Retina (tissue), 1 donor: ENCODE data around the gene GPR142.
"Not testable (repeated sequence)": the region's sequence is repeated elsewhere in the genome, so short reads cannot be mapped to it uniquely, and the experiment has no call there.

Experiments
- DNase-seq: peaks from one replicate; pipeline ENCODE4 v3.0.0-alpha.2; 2016

Gene GPR142

DNA sequence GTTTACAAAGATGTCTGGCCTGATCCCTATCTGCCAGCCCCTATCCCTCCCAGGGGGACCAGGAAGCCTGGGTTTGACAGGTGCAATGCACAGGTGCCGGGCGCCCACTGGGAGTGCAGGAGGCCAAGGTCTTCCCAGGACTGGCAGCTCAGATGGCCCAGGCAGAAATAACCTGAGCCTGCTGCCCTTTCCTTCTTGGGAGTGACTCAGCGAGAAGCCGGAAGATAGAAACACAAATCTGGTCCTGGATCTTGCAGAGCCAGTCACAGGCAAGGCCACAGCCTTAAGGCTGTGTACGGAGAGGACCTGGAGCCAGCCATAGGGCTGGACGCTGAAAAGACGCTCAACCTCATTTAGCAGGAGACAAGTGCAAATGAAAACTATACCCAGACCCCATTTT, 27.7 kb downstream of the GPR142 start:
- no peak for DNase-seq

- no peak for DNase-seq
These were observed 29.3 kb downstream of the GPR142 start for GRCh38 chr17:74396567-74396966.

GRCh38 chr17:74402048-74402447, 34.7 kb downstream of the GPR142 start:
- no peak for DNase-seq

- peak; percentile 23 for DNase-seq
These were observed 36.3 kb downstream of the GPR142 start for GRCh38 chr17:74403512-74404137.

- DNase-seq, result no peak
These were observed 36.9 kb downstream of the GPR142 start for GRCh38 chr17:74404218-74404617.

DNA sequence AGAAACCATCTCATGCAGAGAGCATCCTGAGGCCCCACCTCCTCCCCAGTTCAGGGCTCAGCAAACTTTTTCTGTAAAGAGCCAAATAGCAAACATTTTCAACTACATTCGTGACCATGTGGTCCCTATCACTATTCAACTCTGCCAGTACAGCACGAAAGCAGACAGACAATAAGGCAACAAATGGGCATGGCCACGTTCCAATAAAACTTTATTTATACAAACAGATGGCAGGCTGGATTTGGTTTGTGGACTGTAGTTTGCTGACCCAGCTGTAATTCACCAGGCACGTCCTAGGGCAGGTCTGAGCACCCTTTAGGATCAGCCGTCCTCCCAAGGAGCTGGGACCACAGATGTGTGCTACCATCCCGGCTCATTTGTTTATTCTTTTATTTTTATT, 37.5 kb downstream of the GPR142 start:
- no peak for DNase-seq

DNA sequence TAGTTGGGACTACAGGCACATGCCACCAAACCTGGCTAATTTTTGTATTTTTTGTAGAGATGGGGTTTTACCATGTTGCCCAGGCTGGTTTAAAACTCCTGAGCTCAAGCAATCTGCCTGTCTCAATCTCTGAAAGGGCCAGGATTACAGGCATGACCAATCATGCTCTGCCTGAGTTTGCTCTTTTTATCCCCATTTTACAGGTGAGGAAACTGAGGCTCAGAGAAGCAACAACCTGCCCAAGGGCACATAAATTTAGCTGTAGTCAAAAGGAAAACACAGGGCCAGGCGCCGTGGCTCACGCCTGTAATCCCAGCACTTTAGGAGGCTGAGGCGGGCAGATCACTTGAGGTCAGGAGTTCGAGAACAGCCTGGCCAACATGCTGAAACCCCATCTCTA, 38.0 kb downstream of the GPR142 start:
- DNase-seq, result not testable (repeated sequence)

DNA sequence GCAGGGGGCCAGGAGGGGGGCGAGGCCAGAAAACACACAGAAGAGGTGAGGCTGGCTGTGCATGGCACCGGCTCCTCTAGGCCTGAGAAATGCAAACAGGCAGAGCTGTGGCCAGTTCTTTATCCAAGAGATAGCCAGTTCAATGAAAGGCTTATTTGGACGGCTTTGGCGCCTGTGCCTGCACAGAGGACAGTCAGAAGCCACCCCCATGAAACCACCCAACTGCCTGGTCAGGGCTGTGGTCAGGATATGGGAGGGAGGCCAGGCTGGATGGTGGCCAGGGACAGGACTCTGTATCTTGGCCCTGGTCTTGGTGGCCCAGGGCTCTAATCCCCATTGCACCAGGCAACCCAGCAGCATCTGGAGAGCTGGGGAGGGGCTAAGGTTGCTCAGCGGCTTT, 40.1 kb downstream of the GPR142 start:
- DNase-seq, result no peak

DNA sequence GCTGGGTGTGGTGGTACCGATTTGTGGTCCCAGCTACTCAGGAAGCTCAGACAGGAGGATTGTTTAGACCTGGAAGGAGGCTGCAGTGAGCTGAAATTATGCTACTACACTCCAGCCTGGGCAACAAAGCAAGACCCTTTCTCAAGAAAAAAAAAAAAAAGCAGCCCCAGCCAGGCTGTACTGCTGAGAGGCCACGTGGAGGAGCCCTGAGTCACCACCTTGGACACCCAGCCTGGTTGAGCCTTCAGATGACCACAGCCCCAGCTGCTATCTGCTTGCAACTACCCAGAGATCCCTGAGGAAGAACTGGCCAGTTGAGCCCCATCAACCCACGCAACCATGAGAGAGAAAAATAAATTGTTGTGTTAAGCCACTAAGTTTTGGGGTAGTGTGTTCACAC, 41.0 kb downstream of the GPR142 start:
- DNase-seq, result no peak

- DNase-seq, result no peak
These were observed 41.5 kb downstream of the GPR142 start for GRCh38 chr17:74408815-74409214.

- DNase-seq, result no peak
These were observed 42.7 kb downstream of the GPR142 start for GRCh38 chr17:74410001-74410443.

DNA sequence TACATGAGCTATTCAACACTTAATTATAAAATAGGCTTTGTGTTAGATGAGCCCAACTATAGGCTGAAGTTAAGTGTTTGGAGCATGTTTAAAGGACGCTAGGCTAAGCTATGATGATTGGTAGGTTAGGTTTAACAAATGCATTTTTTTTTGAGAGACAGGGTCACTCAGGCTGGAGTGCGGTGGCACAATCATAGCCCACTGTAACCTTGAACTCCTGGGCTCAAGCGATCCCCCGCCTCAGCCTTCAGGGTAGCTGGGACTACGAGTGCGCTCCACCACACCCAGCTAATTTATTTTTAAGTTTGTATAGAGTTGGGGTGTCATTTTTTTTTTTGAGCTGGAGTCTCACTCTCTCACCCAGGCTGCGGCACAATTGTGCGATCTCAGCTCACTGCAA, 45.3 kb downstream of the GPR142 start:
- DNase-seq, result no peak

DNA sequence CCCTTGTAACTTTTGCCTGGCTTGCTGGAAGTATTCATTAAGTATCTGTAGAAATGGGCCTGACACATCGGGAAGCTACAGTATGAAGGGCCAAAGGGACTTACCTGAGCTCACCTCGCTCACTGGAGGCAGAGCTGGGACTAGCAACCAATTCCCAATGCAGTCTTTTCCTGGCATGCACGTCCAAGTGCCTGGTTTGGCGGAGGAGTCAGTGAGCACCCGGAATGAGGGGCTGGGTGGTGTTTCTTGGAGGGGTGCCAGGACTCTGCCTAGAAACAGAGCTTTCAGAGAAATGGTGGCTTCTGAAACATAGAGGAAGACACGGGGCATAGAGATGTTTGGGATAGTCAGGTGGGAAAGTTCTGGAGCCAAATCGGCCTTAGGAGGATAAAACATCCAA, 46.2 kb downstream of the GPR142 start:
- no peak for DNase-seq

DNA sequence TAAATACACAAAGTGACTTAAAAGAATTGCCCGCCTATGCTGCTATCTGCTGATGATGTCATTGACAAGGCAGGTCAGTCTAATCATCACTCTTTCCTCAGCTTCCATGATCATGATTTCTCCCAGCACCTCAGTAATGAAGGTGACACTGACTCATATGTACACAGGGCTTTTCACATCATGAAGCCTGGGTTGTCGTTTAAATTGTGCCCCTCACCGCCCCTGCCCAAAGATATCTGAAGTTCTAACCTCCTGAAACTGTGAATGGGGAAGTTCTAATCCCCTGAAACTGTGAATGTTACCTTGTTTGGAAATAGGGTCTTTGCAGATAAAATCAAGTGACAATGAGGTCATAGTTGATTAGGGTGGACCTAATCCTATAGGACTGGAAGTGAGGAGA, 47.2 kb downstream of the GPR142 start:
- no peak for DNase-seq

DNA sequence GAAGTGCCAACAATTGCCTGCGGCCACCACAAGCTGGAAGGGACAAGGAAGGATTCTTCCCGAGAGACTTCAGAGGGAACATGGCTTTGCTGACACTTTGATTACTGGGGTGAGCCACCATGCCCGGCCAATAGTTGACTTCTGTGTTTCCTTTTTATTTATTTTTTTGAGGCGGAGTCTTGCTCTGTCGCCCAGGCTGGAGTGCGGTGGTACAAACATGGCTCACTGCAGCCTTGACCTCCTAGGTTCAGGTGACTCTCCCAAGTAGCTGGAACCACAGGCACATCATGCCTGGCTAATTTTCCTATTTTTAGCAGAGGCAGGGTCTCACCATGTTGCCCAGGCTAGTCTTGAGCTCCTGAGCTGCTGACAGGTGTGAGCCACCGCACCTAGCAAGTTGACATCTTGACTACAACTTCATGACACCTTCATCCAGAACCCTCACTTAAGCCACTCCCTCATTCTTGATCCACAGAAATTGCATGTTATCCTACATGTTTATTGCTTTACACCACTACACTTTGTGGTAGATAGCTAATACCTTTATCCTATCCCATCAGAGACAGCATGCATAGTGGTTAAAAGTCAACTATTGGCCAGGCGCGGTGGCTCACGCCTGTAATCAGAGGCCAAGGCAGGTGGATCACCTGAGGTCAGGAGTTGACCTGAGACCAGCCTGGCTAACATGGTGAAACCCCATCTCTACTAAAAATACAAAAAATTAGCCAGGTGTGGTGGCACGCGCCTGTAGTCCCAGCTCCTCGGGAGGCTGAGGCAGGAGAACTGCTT, 48.5 kb downstream of the GPR142 start:
- DNase-seq, result no peak

- DNase-seq, result no peak
These were observed 50.1 kb downstream of the GPR142 start for GRCh38 chr17:74417178-74418045.

GRCh38 chr17:74419928-74420411, 52.7 kb downstream of the GPR142 start:
- DNase-seq, result no peak
